Stimulated activated CD4-positive, alpha-beta T cell treated with anti-CD3 and anti-CD28 coated beads, Interleukin-15, amount 100 ng/mL, for 24 hours (primary cell): ENCODE data around the gene AHSA1.

Source experiments
- DNase-seq: peaks from one replicate; pipeline ENCODE4 v3.0.0-alpha.2; 2020

The AHSA1 gene

DNA sequence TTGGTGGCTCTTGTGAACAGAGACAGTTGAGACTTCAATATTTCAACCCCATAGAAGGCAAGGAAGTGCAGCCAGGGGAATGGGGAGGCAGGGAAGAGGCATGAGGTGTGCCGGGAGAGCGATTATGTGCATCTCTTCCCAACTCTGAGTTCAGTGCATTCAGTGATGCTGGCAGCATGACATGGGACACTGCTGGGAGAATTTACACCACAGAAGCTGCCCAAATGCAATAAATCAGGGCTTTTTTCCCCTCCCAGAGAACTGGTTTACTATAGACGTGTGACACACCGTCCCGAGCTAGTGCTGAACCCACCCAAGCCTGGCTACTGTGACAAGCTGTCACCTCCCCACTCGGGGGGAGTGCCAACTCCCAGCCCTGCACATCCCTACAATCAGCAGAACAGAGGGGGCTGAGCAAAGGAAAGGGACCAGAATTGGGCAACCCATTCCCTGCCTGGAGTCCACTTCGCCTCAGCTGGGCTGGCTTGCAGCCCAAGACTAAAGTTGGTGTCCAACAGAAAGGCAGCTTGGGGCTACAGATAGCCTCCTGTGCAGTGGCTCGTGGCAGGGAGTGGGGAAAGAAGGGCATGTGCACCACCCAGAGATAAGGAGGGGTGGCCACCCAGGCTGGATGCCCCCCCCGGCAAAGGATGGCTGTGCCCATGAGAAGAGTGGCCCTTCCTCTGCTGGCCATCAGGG lies 16.7 kb downstream of the AHSA1 start:
- DNase-seq = no peak

DNA sequence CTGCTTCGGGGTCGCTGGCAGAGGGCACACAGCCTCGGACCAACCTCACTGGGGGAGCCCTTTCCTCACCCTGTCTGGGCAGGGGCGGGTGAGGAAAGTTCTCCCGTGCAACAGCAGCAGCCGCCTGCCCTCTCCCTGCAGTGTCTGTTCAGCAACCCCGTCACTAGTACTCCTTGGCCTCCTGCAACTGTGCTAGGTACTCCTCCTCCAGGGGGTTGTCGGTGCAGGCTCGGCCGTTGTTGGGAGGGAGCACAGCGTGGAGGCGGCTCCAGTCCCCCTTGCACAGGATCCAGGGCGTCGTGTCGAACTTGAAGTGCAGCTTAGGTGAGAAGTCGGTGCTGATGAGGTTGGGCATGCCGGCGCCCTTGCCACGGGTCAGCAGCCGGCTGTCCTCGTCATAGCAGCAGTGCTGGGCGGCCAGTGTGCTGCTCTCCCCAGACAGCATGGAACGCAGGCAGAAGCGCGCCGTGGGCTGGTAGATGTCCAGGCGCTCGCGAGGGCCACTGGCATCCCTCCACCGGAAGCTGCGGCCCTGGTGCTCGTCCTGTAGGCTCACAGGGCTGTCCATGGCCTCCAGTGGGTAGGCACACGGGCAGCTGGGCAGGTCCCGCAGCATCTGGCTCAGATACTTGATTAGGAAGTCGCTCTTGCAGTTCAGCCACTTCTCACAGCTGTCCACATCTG lies 17.7 kb downstream of the AHSA1 start:
- DNase-seq = no peak

DNA sequence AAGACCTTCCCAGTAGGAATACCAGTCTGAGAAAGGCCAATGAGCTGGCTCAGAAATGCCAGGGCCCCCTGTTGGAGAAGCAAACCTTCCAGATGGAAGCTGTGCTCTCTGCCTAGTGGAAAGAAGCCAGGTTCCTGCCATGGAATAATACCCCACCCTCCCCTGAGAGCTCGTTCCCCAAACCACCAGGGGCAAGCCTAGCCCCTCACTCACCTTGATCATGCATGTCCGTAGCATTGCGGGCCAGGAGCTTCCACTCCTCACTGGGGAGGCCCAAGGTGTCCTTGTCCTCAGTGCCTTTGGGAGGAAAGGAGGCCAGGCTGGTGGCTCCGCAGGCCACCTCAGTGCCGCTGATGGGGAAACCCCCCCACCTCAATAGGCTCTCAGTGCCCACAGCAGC lies 20.1 kb downstream of the AHSA1 start:
- DNase-seq = no peak

DNA sequence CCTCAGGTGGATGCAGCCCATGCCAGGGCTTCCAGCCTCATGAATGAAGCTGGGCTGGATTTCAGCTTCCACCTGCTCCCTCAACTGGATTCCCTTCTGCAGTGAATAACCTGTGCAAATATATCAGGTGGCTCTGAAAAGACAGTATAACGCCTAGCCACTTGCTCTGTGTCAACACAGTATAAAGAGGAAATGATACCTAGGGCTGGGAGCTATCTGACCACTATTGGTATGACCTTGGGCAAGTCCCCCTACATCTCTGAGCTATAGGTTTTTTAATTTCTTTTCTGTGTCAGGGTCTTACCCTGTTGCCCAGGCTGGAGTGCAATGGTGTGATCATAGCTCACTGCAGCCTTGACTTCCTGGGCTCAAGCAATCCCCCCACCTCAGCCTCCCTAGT lies 20.9 kb downstream of the AHSA1 start:
- DNase-seq = no peak

DNA sequence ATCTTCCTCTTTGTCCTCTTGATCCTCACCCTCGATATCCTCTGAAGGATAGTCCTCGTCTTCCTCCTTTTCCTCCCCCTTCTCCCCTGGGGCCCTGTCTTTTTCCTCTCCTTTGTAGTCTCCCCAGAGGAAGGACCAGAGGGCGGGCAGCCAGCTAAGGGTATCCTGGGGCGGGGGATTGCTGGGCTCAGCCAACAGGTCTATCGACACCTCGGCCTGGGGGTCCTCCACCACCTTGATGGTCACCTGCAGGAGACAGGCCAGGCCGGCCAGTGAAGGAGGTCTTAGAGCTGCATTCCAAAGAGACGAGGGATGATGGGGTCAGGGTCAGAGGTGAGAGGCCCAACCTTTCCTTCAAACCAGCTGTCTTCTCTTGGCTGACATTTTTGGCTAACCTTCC lies 24.5 kb downstream of the AHSA1 start:
- no peak for DNase-seq

DNA sequence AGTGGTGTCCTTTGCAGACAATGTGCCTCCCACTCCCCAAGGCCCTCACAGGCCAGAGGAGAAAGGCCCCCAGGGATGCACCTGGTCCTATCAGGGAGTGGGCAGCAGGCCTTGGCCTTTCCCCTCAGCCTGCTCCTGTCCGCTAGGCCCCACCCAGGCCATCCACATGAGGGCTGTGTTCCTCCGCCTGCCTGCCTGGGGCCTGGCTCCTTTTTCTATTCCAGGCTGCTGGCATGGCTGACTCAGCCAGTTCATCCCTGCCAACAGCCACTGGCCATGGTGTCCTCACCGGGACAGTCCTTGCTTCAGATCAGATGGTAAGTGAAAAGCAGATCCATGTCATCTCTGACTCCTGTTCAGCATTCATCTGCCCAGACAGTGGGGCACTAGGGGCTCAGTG lies 27.4 kb downstream of the AHSA1 start:
- no peak for DNase-seq

DNA sequence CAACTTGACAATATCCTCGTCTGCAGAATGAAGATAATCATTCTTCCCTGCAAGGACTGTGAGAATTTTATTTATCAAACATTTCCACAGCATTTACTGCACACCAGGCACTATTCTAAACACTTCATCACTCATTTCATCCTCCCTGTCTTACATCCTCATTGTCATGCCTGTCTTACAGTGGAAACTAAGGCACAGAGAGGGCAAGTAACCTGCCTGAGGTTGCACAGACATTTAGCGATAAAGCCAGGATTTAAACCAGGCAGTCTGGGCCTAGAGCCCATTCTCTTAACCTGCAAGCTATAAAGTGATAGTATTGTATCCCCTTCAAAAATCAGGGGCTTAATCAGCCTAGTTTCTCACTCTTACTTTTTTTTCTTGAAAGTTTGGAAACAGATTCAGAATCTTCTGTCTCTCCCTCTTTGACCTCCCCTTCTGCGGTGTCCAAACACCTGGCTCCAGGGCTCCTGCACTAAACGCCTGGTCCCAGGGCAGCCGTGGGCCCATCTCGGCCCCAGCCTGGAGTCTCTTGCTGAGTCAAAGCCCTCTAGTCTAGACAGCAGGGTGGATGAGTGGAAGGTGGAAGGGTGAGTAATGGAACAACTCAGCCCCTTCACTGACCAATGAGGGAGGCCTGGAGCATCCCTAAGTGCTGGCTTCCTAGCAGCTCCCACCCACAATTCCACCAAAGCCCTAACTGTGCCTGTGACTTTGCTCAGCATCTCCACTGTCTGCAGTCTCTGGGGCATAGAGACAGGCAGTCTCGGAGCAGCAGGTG lies 28.2 kb downstream of the AHSA1 start:
- no peak for DNase-seq

DNA sequence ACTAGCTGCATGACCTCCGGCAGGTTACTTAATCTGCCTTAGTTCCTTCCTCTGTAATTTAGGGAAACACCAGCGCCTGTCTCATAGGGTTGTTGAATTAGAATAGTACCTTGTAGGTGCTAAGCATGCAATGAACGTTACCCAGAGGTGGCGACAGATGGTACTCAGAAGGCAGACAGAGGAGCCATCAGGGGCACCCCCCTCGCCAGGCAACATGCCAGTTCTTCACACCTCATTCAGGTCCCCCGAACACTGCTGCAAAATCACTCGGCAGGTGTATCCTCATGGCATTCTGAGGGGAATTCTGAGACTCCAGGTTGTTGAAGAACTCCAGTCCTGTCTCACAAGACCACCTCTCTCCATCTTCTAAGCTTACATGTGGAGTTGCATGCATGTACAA lies 30.7 kb downstream of the AHSA1 start:
- no peak for DNase-seq

DNA sequence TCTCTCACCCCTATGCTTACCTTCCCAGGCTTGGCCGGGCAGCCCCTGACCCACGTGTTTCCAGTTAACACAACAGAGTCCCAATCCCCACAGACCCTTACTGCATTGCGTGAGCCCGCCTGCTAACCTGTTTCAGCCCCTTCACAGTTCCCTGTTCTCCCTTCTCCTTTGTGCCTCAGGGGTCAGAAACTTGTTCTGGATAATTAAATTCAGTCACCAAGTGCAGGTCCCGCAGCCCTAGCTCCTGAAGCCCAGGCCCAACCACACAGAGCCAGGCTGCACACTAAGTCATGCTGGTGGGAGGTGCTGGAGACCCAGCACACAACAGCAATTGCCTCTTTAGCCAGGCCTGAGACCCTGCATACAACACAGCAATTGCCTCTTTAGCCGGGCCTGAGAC lies 31.1 kb downstream of the AHSA1 start:
- no peak for DNase-seq

DNA sequence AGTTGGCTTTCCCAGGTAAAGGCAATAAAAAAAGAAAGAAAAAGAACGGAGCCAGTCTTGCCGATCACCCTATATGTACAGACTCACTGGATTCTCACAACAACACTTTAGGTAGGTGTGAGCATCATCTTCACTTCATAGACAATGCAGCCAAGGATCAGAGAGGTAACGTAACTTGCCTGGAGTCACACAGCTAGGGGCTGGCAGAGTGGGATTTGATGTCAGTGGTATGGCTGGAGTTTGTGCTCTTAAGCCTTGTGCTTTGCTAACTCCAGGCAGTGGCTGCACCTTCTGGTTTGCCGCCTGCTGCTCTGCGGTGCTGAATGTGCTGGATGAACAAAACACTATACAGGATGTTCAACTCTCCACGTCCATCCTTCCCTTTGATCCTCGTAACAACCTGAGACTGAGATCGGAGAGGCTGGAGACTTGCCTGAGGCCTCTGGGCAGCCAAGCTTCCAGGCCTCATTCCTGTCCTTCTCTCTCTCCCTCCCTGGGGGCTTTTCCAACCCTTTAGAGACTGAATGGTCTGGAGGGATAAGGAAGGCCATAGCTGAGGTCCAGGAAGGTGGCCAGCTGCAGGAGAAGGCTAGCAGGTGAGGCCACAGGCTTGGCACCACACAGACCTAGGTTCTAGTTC lies 32.6 kb downstream of the AHSA1 start:
- DNase-seq = no peak

DNA sequence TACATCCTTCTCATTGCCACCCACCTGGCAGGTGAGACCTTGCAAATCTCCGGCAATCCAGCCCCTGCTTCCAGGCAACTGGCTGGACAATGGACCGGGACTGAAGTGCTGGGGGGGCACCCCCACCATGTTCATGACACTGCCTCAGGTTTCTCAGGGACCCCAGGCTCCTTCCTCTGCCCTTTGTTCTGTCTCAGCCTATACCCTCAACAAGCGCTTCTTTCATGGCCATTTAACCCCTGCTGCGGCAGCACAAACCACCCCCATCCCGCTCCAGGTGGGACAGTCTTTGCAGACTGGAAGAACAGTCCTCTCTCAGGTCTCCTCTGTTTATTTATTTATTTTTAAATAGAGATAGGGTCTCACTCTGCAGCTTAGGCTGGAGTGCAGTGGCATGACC lies 33.2 kb downstream of the AHSA1 start:
- DNase-seq = no peak

DNA sequence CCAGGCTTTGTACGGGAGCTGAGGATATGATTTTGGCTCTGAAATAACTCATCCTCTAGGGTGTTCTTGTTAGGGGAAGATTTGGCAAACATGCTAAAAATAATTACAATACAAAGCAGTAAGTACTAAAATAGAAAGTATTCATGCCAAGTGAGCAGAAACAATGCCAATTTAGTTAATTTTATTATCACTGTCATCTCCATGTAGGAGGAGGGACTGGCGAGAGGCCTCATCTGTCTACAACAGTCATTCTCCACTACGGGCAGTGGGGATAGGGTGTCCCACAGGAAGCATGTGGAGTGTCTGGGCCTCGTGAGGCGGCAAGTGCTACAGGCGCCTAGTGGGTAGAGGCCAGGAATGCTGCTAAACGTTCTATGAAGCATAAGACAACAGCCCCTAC lies 37.4 kb downstream of the AHSA1 start:
- DNase-seq = no peak

DNA sequence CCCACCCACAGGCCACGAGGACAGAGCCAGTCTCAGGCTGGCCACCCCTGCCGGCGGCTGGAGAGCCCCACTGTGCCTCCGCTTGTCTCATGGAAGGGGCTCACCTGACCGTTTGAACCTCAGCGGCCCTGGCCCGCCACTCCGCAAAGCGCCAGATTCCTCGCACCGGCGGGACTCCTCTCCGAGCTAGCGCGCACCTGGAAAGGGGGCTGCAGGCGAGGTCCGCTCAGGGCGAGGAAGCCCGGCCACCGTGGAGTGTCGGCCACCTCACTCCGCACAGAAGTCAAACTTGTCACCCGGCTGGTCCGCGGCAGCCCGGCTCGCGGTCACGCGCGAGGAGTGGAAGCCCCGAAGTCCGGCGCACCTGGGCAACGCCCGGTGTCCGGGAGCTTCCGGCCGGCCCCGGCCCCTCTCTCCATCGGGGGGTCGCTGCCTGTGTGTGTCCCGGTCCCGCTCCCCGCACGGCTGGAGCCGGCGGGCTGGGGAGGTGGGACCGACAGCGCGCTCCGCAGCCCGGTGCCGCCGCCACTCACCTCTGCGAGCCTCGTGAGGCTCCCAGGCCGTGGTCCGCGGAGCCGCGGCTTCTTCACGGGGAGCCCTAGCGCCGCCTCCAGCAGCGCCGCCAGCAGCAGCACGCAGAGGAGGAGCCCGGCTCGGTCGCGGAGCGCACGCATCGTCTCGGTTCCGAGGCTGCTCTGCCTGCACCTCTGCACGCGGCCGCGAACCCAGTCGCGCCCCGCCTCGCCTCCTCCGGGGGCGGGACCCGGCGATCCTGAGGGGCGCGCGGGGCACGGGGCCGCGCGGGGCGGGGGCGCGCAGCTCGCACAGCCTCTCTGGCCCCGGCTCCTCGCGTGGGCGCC lies 40.5 kb downstream of the AHSA1 start, which contains the start of gene ISM2:
Gene ISM2, minus strand, starts transcription at position 697 of the 860 bp plus-strand sequence. Its CDS starts 23 bp downstream, at position 674.
- peak; percentile 70 for DNase-seq

DNA sequence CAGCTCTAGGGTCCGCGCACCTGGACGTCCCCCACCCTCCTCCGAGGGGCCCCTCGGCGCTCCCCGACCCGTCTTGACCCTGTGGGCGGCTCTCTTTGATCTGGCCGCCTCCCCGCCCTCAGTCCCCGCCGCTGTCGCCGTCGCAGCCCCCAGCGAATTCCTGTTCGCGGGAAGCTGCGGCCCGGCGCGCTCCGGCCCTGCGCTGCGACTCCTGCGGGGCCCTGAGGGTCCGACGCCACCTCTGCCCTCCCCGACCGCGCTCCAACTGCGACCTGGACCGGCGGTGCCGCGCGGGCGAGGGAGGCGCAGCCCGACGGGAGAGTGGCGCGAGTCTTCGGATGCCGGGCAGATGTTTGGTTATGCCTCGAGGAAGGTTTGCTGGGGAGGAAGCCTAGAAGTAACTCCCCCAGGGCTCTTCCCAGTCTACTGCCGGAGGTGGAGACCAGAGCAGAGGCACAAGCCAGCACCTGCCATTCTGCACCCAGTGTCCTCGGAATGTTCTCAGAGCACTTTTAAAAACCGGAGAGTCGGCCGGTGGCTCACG lies 41.2 kb downstream of the AHSA1 start:
- DNase-seq = peak; percentile 11

DNA sequence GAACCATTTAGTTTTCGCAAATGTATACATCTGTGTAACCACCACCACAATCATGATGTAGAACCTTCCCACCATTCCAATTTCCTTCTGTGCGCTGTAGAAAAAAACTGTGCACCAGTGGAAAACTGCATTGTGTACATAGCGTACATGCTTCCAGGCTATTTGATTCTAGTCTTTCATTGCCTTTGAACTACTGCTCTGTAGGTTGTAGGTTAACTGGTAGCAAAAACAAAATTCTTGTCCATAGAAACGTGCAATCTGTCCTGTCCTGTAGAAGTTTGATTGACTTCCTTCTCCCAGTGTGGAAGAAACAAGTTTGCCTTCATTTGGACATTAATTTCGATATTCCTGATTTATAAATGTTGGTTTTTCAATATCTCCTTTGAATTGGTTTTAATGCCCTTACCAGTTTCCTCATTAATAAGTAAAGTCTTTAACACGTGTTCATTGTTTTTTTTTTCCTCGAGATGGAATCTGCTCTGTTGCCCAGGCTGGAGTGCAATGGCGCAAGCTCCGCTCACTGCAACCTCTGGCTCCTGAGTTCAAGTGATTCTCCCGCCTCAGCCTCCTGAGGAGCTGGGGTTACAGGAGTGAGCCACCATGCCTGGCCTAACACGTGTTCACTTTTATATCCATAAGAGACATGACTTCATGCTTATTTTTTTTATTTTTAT lies 44.4 kb downstream of the AHSA1 start:
- no peak for DNase-seq

DNA sequence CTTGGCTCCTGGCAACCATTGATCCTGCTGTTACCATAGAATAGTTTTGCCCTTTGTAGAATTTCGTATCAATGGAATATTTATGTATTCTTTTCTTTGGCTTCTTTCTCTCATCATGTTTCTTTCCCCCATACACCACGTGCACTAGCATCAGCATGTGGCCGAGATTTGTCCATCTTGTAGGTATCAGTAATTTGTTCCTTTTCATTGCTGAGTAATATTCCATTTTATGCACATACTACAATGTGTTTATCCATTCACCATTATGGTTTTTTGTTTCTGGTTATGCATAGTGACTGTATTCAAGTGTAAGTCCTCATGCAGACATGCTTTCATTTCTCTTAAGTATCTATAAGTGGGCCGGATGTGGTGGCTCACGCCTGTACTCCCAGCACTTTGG lies 45.2 kb downstream of the AHSA1 start:
- DNase-seq = no peak

DNA sequence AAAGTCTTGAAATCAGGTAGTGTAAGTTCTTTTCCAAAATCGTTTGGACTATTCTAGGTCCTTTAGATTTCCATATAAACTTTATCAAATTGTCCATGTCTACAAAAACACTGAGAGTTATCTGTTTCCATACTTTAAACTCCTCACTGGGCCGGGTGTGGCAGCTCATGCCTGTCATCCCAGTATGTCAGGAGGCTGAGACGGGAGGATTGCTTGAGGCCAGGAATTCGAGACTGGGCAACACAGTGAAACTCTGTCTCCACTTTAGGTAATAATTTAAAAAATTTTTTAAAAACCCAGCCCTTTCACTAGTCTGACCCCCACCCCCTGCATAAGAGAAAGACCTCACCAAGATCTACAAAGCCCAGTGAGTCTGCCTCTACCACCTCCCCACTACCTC lies 47.1 kb downstream of the AHSA1 start:
- no peak for DNase-seq

DNA sequence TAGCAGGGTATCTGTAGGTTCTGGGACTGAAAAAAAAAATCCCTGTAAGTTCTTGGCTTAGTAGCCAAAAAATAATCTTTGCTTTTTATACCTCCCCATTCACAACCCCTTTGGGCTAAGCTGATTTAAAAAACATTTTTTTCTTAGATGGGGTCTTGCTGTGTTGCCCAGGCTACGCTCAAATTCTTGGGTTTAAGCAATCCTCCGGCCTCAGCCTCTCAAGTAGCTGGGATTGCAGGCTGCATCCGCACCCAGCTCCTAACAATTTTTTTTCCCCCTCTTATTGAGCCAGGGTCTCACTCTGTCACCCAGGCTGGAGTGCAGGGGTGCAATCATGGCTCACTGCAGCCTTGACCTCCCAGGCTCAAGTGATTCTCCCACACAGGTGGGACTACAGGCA lies 49.9 kb downstream of the AHSA1 start:
- no peak for DNase-seq

DNA sequence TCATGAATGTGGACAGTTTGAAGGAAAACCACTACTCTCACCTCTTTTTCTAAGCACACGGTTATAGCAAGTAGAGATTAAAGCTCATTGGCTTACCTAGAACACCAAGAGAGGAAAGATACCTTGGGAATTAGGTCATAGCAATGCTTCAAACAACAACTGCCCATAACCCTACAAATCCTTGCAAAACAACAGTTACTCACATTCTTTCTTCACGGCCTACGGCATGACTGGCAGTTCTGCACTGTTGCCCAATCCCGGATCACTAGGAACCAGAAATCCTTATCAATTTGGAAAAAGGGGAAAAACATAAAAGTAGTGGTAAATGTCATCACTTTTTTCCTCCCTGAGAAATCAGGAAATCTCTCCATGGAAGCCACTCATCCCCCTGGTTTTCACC lies 50.4 kb downstream of the AHSA1 start:
- no peak for DNase-seq

DNA sequence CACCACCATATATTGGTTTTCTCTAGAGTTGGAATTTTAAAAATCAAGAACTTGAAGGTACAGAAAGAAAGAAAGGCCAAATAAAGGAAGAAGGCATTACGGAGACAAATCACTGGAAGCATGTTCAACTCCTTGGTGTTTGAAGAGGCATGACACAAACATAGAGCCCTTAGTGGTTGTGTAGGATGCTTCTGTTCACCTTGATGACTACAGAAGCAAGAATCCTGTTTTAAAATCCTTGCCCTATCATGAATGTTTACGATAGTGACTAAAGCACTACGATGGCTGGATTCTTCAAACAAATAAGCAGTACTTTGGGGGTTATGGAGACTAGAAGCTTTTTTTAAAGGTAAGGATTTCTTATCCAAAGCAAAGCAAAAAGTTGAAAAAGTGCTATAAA lies 51.0 kb downstream of the AHSA1 start:
- DNase-seq = no peak

DNA sequence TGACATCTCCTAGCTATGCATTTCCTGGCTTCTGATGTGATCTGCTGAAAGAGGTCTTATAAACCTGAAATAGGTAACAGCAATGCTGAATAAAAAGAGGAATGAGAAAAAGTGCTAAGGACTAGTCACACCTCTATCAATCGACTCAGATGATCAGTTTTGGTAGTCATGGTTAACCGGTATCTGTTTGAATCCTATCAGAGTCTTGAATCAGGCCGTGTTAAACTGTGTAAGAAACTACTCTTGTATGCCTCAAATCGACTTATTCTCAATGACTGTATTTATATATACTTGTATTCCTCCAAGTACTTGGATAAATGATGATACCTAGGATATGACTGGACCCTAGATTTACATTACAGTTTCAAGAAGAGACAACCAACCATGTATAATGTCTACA lies 51.5 kb downstream of the AHSA1 start:
- DNase-seq = no peak
